SU-DHL-6 (cell line): ENCODE results near the gene SLC30A4.

Source experiments
- CTCF ChIP-seq: fragments of 200-600 bp; sonication (generic); IDR thresholded peaks from one replicate; pipeline ENCODE4 v1.5.1; 2017; ENCODE audit warnings: antibody characterized with exemption, mild to moderate bottlenecking, low read length, moderate library complexity; ENCODE audit not compliant: insufficient read depth, poor library complexity, severe bottlenecking
- EZH2phosphoT487 ChIP-seq: fragments of 200-600 bp; sonication (generic), shearing (Covaris generic); conservative IDR thresholded peaks from 2 replicates; pipeline ENCODE4 v1.6.1; 2018; ENCODE audit warnings: mild to moderate bottlenecking, antibody characterized with exemption, low read length, moderate library complexity, mixed read lengths

GRCh38 chr15:45555934-45556608 lies 33.5 kb upstream of the SLC30A4 start:
- no peak for TF ChIP-seq CTCF
- no peak for TF ChIP-seq EZH2phosphoT487
